HCT116 (cell line): ENCODE results near the gene RXFP1. TPM values are rescaled to one million over a fixed set of nuclear protein-coding genes. Genes with fewer than 3 reads are reported as not detected.

Experiments
- ATAC-seq: fragments of 200-7000 bp; cut with Tn5 transposase; 2 replicates; pipeline ENCODE4 v1.9.1; 2020; ENCODE audit warnings: mild to moderate bottlenecking, moderate library complexity
- BruUV-seq: library from RNA; stranded (reverse); fragments of 400-500 nt; replicated peaks from 2 replicates; lab custom pipeline; 2021; lab: Mats Ljungman, UMichigan
- CTCF ChIA-PET: fragments of 300-600 bp; sonication (Branson Sonifier 250); formaldehyde crosslinking; loops from one replicate; lab custom pipeline; 2021; ENCODE audit warnings: antibody characterized with exemption; lab: Charles Lee
- POLR2A ChIA-PET: fragments of 300-600, 350-600 bp; sonication (Branson Sonifier 250); formaldehyde crosslinking; loops from one replicate; lab custom pipeline; 2021; ENCODE audit warnings: antibody characterized with exemption; lab: Charles Lee
- RAD21 ChIA-PET, 2 experiments: fragments of 300-600 bp; sonication (Branson Sonifier 250); formaldehyde crosslinking; loops; one replicate each; lab custom pipeline; 2023; ENCODE audit warnings: low total read pairs in 2 of 2; ENCODE audit not compliant: uncharacterized antibody in 2 of 2, unreplicated experiment in 2 of 2, low non-redundant PET in 1 of 2; lab: Charles Lee
- DNase-seq: peaks from one replicate; pipeline ENCODE4 v3.0.0-alpha.2; 2010; ENCODE audit warnings: low read depth, low spot score
- H2AFZ ChIP-seq: fragments of 200-600 bp; shearing (Covaris generic), sonication (generic); 2 replicates; pipeline ENCODE4 v1.6.1; 2017; ENCODE audit warnings: low read depth, mixed run types, mixed read lengths, antibody characterized with exemption, low read length; ENCODE audit not compliant: poor library complexity, severe bottlenecking
- H3K27ac ChIP-seq: 2 replicates; pipeline ENCODE4 v1.5.1; 2012; ENCODE audit warnings: low read depth, low read length
- H3K27me3 ChIP-seq: fragments of 200-600 bp; sonication (generic); 2 replicates; pipeline ENCODE4 v1.6.1; 2016; ENCODE audit warnings: mixed run types, low read length, mixed read lengths; ENCODE audit not compliant: insufficient read depth
- H3K36me3 ChIP-seq, 2 experiments: fragments of 200-500 bp in 1 of 2; fragments of 200-600 bp in 1 of 2; sonication (Bioruptor generic) in 1 of 2; sonication (generic) in 1 of 2; 2 replicates each; pipeline versions ENCODE4 v1.5.1 to v1.6.1; 2014 to 2016; ENCODE audit warnings: low read length in 2 of 2, inconsistent platforms in 1 of 2, mixed read lengths in 1 of 2, mixed run types in 1 of 2; ENCODE audit not compliant: insufficient read depth in 2 of 2, control insufficient read depth in 1 of 2
- H3K4me1 ChIP-seq, 2 experiments: fragments of 200-600 bp in 1 of 2; sonication (generic) in 1 of 2; 2 replicates each; pipeline versions ENCODE4 v1.5.1 to v1.6.1; 2012 to 2017; ENCODE audit warnings: low read length in 2 of 2, inconsistent platforms in 1 of 2, mild to moderate bottlenecking in 1 of 2, mixed read lengths in 1 of 2, mixed run types in 1 of 2, moderate library complexity in 1 of 2; ENCODE audit not compliant: insufficient read depth in 2 of 2, control insufficient read depth in 1 of 2
- H3K4me2 ChIP-seq: fragments of 200-600 bp; sonication (generic); 2 replicates; pipeline ENCODE4 v1.6.1; 2017; ENCODE audit warnings: mixed run types, low read length, mixed read lengths
- H3K4me3 ChIP-seq, 2 experiments: fragments of 200-600 bp in 1 of 2; sonication (generic) in 1 of 2; replicated peaks in 1 of 2; 2 replicates each; pipeline ENCODE4 v1.5.1; 2011 to 2016; ENCODE audit warnings: low read length in 2 of 2, control low read depth in 1 of 2, low read depth in 1 of 2, mild to moderate bottlenecking in 1 of 2, mixed read lengths in 1 of 2, mixed run types in 1 of 2
- H3K79me2 ChIP-seq: fragments of 200-600 bp; sonication (generic); 2 replicates; pipeline ENCODE4 v1.6.1; 2017; ENCODE audit warnings: mild to moderate bottlenecking, mixed run types, low read length, moderate library complexity, mixed read lengths; ENCODE audit not compliant: insufficient read depth
- H3K9ac ChIP-seq: fragments of 200-600 bp; sonication (generic); 2 replicates; pipeline ENCODE4 v1.6.1; 2016; ENCODE audit warnings: low read length, mixed read lengths
- H3K9me2 ChIP-seq: fragments of 200-600 bp; sonication (generic), shearing (Covaris generic); 2 replicates; pipeline ENCODE4 v1.6.1; 2017; ENCODE audit warnings: mixed run types, mild to moderate bottlenecking, moderate library complexity; ENCODE audit not compliant: insufficient read depth
- H3K9me3 ChIP-seq, 2 experiments: fragments of 200-500 bp in 1 of 2; fragments of 200-600 bp in 1 of 2; sonication (Bioruptor generic) in 1 of 2; sonication (generic) in 1 of 2; 2 replicates each; pipeline ENCODE4 v1.6.1; 2014 to 2017; ENCODE audit warnings: low read length in 2 of 2, mixed read lengths in 2 of 2, inconsistent platforms in 1 of 2, low read depth in 1 of 2, mild to moderate bottlenecking in 1 of 2, mixed run types in 1 of 2, moderate library complexity in 1 of 2; ENCODE audit not compliant: control insufficient read depth in 1 of 2, insufficient read depth in 1 of 2
- H4K20me1 ChIP-seq: fragments of 200-600 bp; sonication (generic), shearing (Covaris generic); 2 replicates; pipeline ENCODE4 v1.6.1; 2017; ENCODE audit warnings: mixed run types, mild to moderate bottlenecking, moderate library complexity; ENCODE audit not compliant: insufficient read depth
- JUND ChIP-seq: IDR thresholded peaks from 2 replicates; pipeline ENCODE4 v1.6.1; 2012
- POLR2A ChIP-seq: IDR thresholded peaks from 2 replicates; pipeline ENCODE4 v1.7.0; 2011; ENCODE audit warnings: borderline replicate concordance; ENCODE audit not compliant: insufficient read depth, insufficient read length; ENCODE audit errors: extremely low read depth
- POLR2AphosphoS5 ChIP-seq: IDR thresholded peaks from 2 replicates; pipeline ENCODE4 v1.6.1; 2011; ENCODE audit warnings: mild to moderate bottlenecking, low read depth, low read length, moderate library complexity
- RAD21 ChIP-seq: IDR thresholded peaks from 2 replicates; pipeline ENCODE4 v1.6.1; 2012; ENCODE audit warnings: low read depth, mild to moderate bottlenecking
- SP1 ChIP-seq: IDR thresholded peaks from 2 replicates; pipeline ENCODE4 v1.6.1; 2012; ENCODE audit warnings: low read depth
- YY1 ChIP-seq: IDR thresholded peaks from 2 replicates; pipeline ENCODE4 v1.6.1; 2011; ENCODE audit warnings: low read length, low read depth, moderate library complexity, mild to moderate bottlenecking; ENCODE audit not compliant: insufficient replicate concordance; ENCODE audit errors: extremely low read depth
- ZNF274 ChIP-seq: fragments of 200-500 bp; sonication (Bioruptor generic); IDR thresholded peaks from 2 replicates; pipeline ENCODE4 v1.6.1; 2014; ENCODE audit warnings: mild to moderate bottlenecking, low read depth, low read length, inconsistent platforms
- intact Hi-C: fragments of 100-400 bp; cut with micrococcal nuclease; formaldehyde crosslinking; loops from 2 replicates; pipeline ENCODE4 v1.10.0; 2022
- total RNA-seq: library from RNA; stranded (reverse); gene quantifications from one replicate; pipeline ENCODE4 v1.2.1, GENCODE V29; 2021; ENCODE audit not compliant: unreplicated experiment
- TF ChIP-seq, protein P1 (sequence below), 3 experiments: fragments of 200-600 bp in 1 of 3; sonication (generic) in 1 of 3; IDR thresholded peaks in 2 of 3; conservative IDR thresholded peaks in 1 of 3; 2 replicates each; pipeline ENCODE4 v1.5.1; 2012 to 2017; ENCODE audit warnings: low read depth in 2 of 3, low read length in 2 of 3, antibody characterized with exemption in 1 of 3, borderline replicate concordance in 1 of 3, control low read depth in 1 of 3, mild to moderate bottlenecking in 1 of 3, mixed read lengths in 1 of 3, mixed run types in 1 of 3, moderate library complexity in 1 of 3; ENCODE audit not compliant: insufficient read depth in 1 of 3
- TF ChIP-seq, protein P2 (sequence below): IDR thresholded peaks from 2 replicates; pipeline ENCODE4 v1.6.1; 2012; ENCODE audit warnings: low read depth
- TF ChIP-seq, protein P3 (sequence below): IDR thresholded peaks from 2 replicates; pipeline ENCODE4 v1.6.1; 2011; ENCODE audit warnings: mild to moderate bottlenecking, low read length, moderate library complexity; ENCODE audit not compliant: insufficient replicate concordance; ENCODE audit errors: extremely low read depth

Gene RXFP1
- total RNA-seq, 1 experiment from 2014 or later, result not detected

DNA sequence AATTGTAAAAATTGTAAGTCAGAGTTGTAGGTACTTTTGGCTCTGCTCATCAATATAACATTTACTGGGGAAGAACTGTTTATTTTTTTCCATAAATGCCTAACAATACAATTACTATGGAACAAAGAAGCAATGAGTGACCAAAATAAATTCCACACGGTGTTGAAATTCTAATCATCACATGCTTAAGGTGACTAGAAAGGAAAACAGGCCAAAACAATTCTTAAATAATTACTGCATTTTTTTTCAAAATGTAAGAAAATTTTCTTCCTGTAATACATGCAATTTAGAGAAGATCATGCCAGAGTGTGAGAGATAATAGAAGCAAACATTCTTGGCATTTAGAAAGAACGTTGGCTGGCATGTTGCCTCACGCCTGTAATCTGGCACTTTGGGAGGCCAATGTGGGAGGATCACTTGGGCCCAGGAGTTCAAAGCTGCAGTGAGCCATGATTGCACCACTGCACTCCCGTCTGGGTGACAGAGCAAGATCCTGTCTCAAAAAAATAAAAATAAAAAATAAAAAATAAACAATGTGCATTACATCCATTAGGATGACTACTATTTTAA, 127.5 kb downstream of the RXFP1 start:
- ChIA-PET CTCF (no interaction called here), RAD21 (no interaction called here)

More for the DNA sequence above, 127.5 kb downstream of the RXFP1 start:
- no peak overlapping the region for H2AFZ ChIP-seq
- DNase-seq (no peak), ATAC-seq (no peak)
- no TSS peak for BruUV-seq
- intact Hi-C loops, result no loop called here
- no peaks in the 10 kb centered on the region for H3K79me2 ChIP-seq
- H3K36me3 ChIP-seq, result no peaks in the 10 kb centered on the region
- no peaks in the 10 kb centered on the region for H3K9me3 ChIP-seq
- H3K9ac ChIP-seq, result no peak overlapping the region
- TF ChIP-seq JUND (no peak), RAD21 (no peak), ZNF274 (no peak), YY1 (no peak), POLR2A (no peak), SP1 (no peak), POLR2AphosphoS5 (no peak)
- TF ChIP-seq, protein P1, sequence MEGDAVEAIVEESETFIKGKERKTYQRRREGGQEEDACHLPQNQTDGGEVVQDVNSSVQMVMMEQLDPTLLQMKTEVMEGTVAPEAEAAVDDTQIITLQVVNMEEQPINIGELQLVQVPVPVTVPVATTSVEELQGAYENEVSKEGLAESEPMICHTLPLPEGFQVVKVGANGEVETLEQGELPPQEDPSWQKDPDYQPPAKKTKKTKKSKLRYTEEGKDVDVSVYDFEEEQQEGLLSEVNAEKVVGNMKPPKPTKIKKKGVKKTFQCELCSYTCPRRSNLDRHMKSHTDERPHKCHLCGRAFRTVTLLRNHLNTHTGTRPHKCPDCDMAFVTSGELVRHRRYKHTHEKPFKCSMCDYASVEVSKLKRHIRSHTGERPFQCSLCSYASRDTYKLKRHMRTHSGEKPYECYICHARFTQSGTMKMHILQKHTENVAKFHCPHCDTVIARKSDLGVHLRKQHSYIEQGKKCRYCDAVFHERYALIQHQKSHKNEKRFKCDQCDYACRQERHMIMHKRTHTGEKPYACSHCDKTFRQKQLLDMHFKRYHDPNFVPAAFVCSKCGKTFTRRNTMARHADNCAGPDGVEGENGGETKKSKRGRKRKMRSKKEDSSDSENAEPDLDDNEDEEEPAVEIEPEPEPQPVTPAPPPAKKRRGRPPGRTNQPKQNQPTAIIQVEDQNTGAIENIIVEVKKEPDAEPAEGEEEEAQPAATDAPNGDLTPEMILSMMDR (IDR thresholded peaks at IDR 0.05 in 2 of 3, conservative IDR thresholded peaks at IDR 0.05 in 1 of 3; ENCODE audit: borderline replicate concordance in 1 of 3, insufficient read depth in 1 of 3, low read depth in 2 of 3, low read length in 2 of 3), result no peak
- TF ChIP-seq, protein P2, sequence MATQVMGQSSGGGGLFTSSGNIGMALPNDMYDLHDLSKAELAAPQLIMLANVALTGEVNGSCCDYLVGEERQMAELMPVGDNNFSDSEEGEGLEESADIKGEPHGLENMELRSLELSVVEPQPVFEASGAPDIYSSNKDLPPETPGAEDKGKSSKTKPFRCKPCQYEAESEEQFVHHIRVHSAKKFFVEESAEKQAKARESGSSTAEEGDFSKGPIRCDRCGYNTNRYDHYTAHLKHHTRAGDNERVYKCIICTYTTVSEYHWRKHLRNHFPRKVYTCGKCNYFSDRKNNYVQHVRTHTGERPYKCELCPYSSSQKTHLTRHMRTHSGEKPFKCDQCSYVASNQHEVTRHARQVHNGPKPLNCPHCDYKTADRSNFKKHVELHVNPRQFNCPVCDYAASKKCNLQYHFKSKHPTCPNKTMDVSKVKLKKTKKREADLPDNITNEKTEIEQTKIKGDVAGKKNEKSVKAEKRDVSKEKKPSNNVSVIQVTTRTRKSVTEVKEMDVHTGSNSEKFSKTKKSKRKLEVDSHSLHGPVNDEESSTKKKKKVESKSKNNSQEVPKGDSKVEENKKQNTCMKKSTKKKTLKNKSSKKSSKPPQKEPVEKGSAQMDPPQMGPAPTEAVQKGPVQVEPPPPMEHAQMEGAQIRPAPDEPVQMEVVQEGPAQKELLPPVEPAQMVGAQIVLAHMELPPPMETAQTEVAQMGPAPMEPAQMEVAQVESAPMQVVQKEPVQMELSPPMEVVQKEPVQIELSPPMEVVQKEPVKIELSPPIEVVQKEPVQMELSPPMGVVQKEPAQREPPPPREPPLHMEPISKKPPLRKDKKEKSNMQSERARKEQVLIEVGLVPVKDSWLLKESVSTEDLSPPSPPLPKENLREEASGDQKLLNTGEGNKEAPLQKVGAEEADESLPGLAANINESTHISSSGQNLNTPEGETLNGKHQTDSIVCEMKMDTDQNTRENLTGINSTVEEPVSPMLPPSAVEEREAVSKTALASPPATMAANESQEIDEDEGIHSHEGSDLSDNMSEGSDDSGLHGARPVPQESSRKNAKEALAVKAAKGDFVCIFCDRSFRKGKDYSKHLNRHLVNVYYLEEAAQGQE, result no peak
- TF ChIP-seq, protein P3, sequence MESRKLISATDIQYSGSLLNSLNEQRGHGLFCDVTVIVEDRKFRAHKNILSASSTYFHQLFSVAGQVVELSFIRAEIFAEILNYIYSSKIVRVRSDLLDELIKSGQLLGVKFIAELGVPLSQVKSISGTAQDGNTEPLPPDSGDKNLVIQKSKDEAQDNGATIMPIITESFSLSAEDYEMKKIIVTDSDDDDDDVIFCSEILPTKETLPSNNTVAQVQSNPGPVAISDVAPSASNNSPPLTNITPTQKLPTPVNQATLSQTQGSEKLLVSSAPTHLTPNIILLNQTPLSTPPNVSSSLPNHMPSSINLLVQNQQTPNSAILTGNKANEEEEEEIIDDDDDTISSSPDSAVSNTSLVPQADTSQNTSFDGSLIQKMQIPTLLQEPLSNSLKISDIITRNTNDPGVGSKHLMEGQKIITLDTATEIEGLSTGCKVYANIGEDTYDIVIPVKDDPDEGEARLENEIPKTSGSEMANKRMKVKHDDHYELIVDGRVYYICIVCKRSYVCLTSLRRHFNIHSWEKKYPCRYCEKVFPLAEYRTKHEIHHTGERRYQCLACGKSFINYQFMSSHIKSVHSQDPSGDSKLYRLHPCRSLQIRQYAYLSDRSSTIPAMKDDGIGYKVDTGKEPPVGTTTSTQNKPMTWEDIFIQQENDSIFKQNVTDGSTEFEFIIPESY, result no peak
- no peak overlapping the region for H3K27ac ChIP-seq
- H3K4me3 ChIP-seq, result no peak overlapping the region
- no peak overlapping the region for H3K4me2 ChIP-seq
- H3K9me2 ChIP-seq, result no peaks in the 10 kb centered on the region
- no peaks in the 10 kb centered on the region for H3K27me3 ChIP-seq
- H3K4me1 ChIP-seq, result no peaks in the 10 kb centered on the region
- POLR2A ChIA-PET, result no interaction called here
- H4K20me1 ChIP-seq, result no peaks in the 10 kb centered on the region
